Measurements from ENCODE around the gene SETBP1. TPM values are rescaled to one million over a fixed set of nuclear protein-coding genes. Genes with fewer than 3 reads are reported as not detected.

The SETBP1 gene
- total and polyA plus RNA-seq, 3 donors from 2014 or later = 6.2 to 34.7 (median 33.1) TPM

GRCh38 chr18:44974174-44974573 is 293.5 kb downstream of the SETBP1 start:
- DNase-seq = no peak
- H3K9me3 ChIP-seq = no peaks in the 10 kb centered on the region
- 95 to 97% methylated on average over 2 of the region's 2 CpGs for WGBS, 2 donors
- TF ChIP-seq POLR2A (IDR thresholded peaks at IDR 0.05) (no peak), CTCF (IDR thresholded peaks at IDR 0.05) (no peak)
- intact Hi-C loops (cut with DNase I; ENCODE audit: low total_unique reads) = no loop called here
- peaks cover 10% of the 10 kb centered on the region for H3K4me1 ChIP-seq
- no peaks in the 10 kb centered on the region for H3K27me3 ChIP-seq
- H3K27ac ChIP-seq = no peak overlapping the region
- no peaks in the 10 kb centered on the region for H3K36me3 ChIP-seq (ENCODE audit: low read depth, missing control alignments)
- no peak overlapping the region for H3K4me3 ChIP-seq

GRCh38 chr18:44977856-44978255 is 297.2 kb downstream of the SETBP1 start:
- Histone ChIP-seq H3K27me3 (no peaks in the 10 kb centered on the region), H3K9me3 (no peaks in the 10 kb centered on the region), H3K36me3 (ENCODE audit: low read depth, missing control alignments) (no peaks in the 10 kb centered on the region), H3K4me3 (no peak overlapping the region), H3K4me1 (no peaks in the 10 kb centered on the region), H3K27ac (no peak overlapping the region)
- no peak for TF ChIP-seq POLR2A (IDR thresholded peaks at IDR 0.05)
- no peak for TF ChIP-seq CTCF (IDR thresholded peaks at IDR 0.05)
- 88 to 93% methylated on average over 4 of the region's 4 CpGs for WGBS, 2 donors
- intact Hi-C loops (cut with DNase I; ENCODE audit: low total_unique reads) = no loop called here
- DNase-seq = no peak

- intact Hi-C loops (cut with DNase I; ENCODE audit: low total_unique reads) = no loop called here
Measured at GRCh38 chr18:44979748-44980147, 299.1 kb downstream of the SETBP1 start.

GRCh38 chr18:44981121-44981520 is 300.4 kb downstream of the SETBP1 start:
- Histone ChIP-seq H3K4me1 (peaks cover 4% of the 10 kb centered on the region), H3K36me3 (ENCODE audit: low read depth, missing control alignments) (no peaks in the 10 kb centered on the region), H3K4me3 (no peak overlapping the region), H3K27ac (no peak overlapping the region), H3K27me3 (no peaks in the 10 kb centered on the region), H3K9me3 (no peaks in the 10 kb centered on the region)
- 69 to 70% methylated on average over 5 of the region's 5 CpGs for WGBS, 2 donors
- DNase-seq = no peak
- intact Hi-C loops (cut with DNase I; ENCODE audit: low total_unique reads) = no loop called here
- TF ChIP-seq CTCF (IDR thresholded peaks at IDR 0.05) (no peak), POLR2A (IDR thresholded peaks at IDR 0.05) (no peak)

More at GRCh38 chr18:44979748-44980147, 299.1 kb downstream of the SETBP1 start:
- 85 to 87% methylated on average over 3 of the region's 3 CpGs for WGBS, 2 donors
- Histone ChIP-seq H3K27ac (no peak overlapping the region), H3K36me3 (ENCODE audit: low read depth, missing control alignments) (no peaks in the 10 kb centered on the region), H3K4me3 (no peak overlapping the region), H3K27me3 (no peaks in the 10 kb centered on the region), H3K4me1 (peaks cover under 1% of the 10 kb centered on the region), H3K9me3 (no peaks in the 10 kb centered on the region)
- TF ChIP-seq CTCF (IDR thresholded peaks at IDR 0.05) (no peak), POLR2A (IDR thresholded peaks at IDR 0.05) (no peak)
- no peak for DNase-seq

GRCh38 chr18:44986933-44987332 is 306.2 kb downstream of the SETBP1 start:
- no peaks in the 10 kb centered on the region for H3K27me3 ChIP-seq
- H3K9me3 ChIP-seq = no peaks in the 10 kb centered on the region
- WGBS, 2 donors = 84 to 88% methylated on average over 3 of the region's 3 CpGs
- intact Hi-C loops (cut with DNase I; ENCODE audit: low total_unique reads) = no loop called here
- H3K4me1 ChIP-seq = peaks cover 4% of the 10 kb centered on the region
- H3K27ac ChIP-seq = no peak overlapping the region
- H3K36me3 ChIP-seq (ENCODE audit: low read depth, missing control alignments) = no peaks in the 10 kb centered on the region
- TF ChIP-seq POLR2A (IDR thresholded peaks at IDR 0.05) = no peak
- TF ChIP-seq CTCF (IDR thresholded peaks at IDR 0.05) = no peak
- no peak for DNase-seq
- no peak overlapping the region for H3K4me3 ChIP-seq
